C4-2B (cell line): ENCODE results near the gene TSHB.

Experiments used
- H3K27ac ChIP-seq: fragments of 450-650 bp; 2 replicates; pipeline ENCODE4 v1.5.1; 2017
- ZFX ChIP-seq: fragments of 450-650 bp; IDR thresholded peaks from 2 replicates; pipeline ENCODE4 v1.6.1; 2017
- TF ChIP-seq, protein P1 (sequence below): fragments of 450-650 bp; conservative IDR thresholded peaks from 2 replicates; pipeline ENCODE4 v1.5.1; 2017; ENCODE audit warnings: mild to moderate bottlenecking

Gene TSHB

DNA sequence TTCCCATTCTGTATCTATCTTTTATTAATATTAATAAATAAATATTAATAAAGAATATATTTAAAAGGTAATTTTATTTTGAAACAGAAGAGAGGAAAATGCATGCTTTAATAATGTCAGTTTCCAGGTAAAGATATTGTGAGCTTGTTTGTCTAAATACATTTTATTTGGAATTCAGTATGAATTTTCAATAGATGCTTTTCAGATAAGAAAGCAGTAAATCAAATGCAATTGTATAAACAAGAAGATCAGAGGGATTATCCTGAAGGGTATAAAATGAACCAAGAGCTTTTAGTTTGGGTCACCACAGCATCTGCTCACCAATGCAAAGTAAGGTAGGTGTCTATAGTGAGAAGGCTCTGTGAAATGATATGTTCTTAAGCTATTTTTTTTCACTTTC lies at the start of gene TSHB:
Gene TSHB, plus strand, starts transcription at position 301 of the 400 bp plus-strand sequence. CDS start 3,537 bp downstream, outside the sequence.
- no peak within 1 kb of the TSS for H3K27ac ChIP-seq
- no peak for TF ChIP-seq ZFX
- TF ChIP-seq, protein P1, sequence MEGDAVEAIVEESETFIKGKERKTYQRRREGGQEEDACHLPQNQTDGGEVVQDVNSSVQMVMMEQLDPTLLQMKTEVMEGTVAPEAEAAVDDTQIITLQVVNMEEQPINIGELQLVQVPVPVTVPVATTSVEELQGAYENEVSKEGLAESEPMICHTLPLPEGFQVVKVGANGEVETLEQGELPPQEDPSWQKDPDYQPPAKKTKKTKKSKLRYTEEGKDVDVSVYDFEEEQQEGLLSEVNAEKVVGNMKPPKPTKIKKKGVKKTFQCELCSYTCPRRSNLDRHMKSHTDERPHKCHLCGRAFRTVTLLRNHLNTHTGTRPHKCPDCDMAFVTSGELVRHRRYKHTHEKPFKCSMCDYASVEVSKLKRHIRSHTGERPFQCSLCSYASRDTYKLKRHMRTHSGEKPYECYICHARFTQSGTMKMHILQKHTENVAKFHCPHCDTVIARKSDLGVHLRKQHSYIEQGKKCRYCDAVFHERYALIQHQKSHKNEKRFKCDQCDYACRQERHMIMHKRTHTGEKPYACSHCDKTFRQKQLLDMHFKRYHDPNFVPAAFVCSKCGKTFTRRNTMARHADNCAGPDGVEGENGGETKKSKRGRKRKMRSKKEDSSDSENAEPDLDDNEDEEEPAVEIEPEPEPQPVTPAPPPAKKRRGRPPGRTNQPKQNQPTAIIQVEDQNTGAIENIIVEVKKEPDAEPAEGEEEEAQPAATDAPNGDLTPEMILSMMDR, result no peak

DNA sequence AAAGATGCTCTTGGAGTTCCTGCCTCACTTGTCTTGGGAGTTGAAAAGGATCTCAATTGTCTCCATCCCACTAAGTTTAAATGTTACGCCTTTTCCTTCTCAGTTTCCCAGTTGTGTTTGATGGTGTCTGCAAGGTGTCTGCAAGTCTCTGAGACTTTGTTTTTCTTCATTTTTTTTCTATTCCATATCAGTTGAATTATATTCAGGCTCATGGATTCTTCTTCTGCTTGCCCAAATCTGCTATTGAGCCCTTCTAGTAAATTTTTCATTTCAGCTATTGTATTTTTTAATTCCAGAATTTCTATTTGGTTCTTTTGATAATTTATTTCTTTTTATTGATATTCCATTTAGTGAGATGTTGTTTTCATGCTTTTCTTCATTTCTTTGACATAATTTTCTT lies 47.4 kb upstream of the TSHB start:
- no peak for TF ChIP-seq ZFX
- TF ChIP-seq, protein P1, result no peak
- no peak overlapping the region for H3K27ac ChIP-seq

DNA sequence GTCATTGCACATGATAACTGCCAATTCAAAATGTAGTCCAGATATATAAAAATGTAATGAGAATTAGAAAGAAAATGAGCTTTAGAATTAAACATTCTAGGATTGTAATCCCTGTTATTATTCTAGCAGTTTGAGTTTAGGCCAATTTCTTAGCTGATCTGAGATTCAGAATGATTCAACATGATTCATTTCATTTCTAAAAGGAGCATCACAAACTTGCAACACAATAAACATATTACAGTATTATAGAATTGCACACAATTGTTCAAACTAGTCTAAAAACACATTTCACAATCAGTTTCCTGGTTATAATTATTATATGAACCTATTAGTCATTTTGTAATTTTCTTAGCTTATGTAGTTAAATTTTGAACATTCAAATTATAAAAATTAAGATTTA lies 43.3 kb upstream of the TSHB start:
- TF ChIP-seq, protein P1, result no peak
- no peak for TF ChIP-seq ZFX
- no peak overlapping the region for H3K27ac ChIP-seq

DNA sequence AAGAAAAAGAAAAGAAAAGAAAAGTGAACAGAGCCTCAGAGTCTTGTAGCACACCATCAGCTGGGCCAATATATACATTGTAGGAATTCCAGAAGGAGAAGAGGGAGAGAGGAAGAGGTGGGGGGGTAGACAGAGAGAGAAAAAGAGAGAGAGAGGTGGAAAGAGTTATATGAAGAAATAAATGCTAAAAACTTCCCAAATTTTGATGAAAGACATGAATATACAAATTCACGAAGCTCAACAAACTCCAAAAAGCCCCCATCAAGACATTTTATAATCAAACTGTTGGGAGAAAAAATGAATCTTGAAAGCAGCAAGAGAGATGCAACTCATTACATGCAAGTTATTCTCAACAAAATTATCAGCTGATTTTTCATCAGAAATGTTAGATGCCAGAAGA lies 41.5 kb upstream of the TSHB start:
- no peak for TF ChIP-seq ZFX
- TF ChIP-seq, protein P1, result no peak
- no peak overlapping the region for H3K27ac ChIP-seq

DNA sequence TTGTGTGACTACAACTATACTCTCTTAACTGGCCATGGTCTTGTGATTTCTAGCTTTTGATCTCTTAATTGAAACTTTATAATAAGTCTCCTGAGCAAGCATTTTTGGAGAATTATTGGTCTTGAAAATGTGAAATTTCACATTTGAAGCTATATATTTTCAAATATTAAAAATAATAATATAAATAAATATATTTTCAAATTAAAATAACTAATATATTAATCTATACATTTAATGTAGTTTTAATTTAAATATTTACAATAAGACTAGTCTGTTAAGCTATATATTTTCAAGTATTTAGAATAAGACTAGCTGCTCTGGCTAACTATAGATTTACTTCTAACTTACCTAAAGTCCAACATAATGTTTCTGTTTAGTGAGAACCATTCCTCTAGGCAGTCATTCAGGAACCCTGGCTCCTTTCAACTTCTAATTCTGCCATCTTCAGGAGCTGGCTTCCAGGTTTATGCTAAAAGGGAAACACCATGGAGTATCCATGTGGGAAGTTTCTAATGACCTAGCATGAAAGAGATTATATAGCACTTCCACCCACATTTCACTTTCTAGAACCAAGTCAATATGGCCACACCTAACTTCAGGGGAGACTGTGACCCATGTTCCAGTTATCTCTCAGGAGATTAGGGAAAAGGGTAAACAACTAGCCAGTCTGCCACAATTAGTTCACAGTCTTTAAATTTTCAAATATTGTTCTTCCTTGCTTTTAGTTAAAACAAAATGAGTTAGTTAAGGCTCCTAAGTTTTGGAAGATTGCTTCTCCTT lies 31.9 kb upstream of the TSHB start:
- H3K27ac ChIP-seq, result no peak overlapping the region
- TF ChIP-seq, protein P1, result no peak
- no peak for TF ChIP-seq ZFX

DNA sequence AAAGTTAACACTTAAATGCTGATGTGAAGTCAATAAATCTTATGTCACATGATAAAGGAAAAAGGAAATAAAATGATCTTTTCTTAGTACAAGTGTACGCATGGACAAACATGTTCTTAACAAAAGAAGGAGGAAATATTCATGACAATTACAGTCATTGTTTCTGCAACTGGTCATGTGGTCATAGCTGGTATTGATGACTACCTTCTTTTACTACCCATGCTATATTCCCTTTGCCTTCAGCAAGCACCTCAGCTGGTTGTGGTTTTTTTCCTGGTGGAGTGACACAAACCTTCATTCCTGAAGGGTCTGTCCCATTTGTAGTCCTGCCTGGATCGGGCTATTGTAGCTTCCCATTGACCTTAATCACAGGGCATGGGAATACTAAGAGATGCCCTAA lies 23.4 kb upstream of the TSHB start:
- TF ChIP-seq ZFX, result no peak
- TF ChIP-seq, protein P1, result no peak
- no peak overlapping the region for H3K27ac ChIP-seq

DNA sequence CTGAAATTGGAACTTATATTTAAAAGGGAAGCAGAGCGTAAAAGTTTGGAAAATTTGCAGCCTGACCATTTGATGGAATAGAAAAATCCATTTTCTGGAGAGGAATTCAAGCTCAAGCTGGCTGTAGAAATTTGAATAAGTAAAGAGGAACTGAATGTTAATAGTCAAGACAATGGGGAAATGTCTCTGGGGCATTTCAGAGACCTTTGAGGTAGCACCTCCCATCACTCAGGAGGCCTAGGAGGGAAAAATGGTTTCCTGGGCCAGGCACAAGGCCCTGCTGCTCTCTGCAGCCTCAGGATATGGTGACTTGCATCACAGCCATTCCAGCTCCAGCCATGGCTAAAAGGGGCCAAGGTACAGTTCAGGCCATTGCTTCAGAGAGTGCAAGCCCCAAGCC lies 17.6 kb upstream of the TSHB start:
- H3K27ac ChIP-seq, result no peak overlapping the region
- TF ChIP-seq, protein P1, result no peak
- TF ChIP-seq ZFX, result no peak
